ENCODE results near the gene ABCG2. TPM values are rescaled to one million over a fixed set of nuclear protein-coding genes. Genes with fewer than 3 reads are reported as not detected.

The ABCG2 gene
- total and polyA plus RNA-seq, 2 of the 4 experiments (the other 2 are of a cell fraction): 0.50 to 1.1 TPM

- Histone ChIP-seq H3K36me3 (ENCODE audit: control insufficient read depth, insufficient read depth, low read length) (no peaks in the 10 kb centered on the region), H3K27me3 (ENCODE audit: control insufficient read depth, insufficient read depth, low read length) (no peaks in the 10 kb centered on the region), H2BK15ac (ENCODE audit: low read depth, low read length) (peak overlapping the region; percentile 97; the same call in 2 of the 3 replicates), H3K9ac (ENCODE audit: low read depth, low read length) (no peak overlapping the region), H4K5ac (ENCODE audit: low read depth, low read length) (peak overlapping the region; percentile 26), H3K9me1 (ENCODE audit: insufficient read depth, low read length) (peaks cover 15% of the 10 kb centered on the region), H2AK5ac (ENCODE audit: low read depth, low read length) (peak overlapping the region; percentile 97), H3K27ac (ENCODE audit: insufficient read depth, low read length) (peak overlapping the region; percentile 35), H3K14ac (replicated peaks; ENCODE audit: low read depth, low read length) (peak overlapping the region; percentile 87), H2BK120ac (ENCODE audit: low read depth, low read length) (peak overlapping the region; percentile 98), H3K56ac (ENCODE audit: extremely low read depth, insufficient read depth, low read length) (peak overlapping the region; percentile 71; the same call in 1 of the 2 replicates), H3K79me1 (ENCODE audit: low read depth in 1 of 2, low read length in 2 of 2) (no peaks in the 10 kb centered on the region), H3K23ac (ENCODE audit: low read depth, low read length) (peak overlapping the region; percentile 48; the same call in 1 of the 2 replicates), H3K4me2 (ENCODE audit: low read depth, low read length) (no peak overlapping the region), H2AFZ (replicated peaks; ENCODE audit: low read length, poor library complexity) (peak overlapping the region; percentile 90), H4K20me1 (ENCODE audit: insufficient read depth, low read length) (no peaks in the 10 kb centered on the region), H3K18ac (ENCODE audit: low read depth, low read length) (peak overlapping the region; percentile 59), H3K4me1 (ENCODE audit: control insufficient read depth, insufficient read depth, low read length) (peaks cover 11% of the 10 kb centered on the region), H3K9me3 (ENCODE audit: control insufficient read depth, insufficient read depth, low read length) (no peaks in the 10 kb centered on the region), H4K91ac (ENCODE audit: insufficient read depth, low read depth, low read length) (peak overlapping the region; percentile 95), H4K8ac (ENCODE audit: low read depth in 2 of 2, low read length in 2 of 2) (peak overlapping the region; percentile 43 to 48; a peak in 3 of 4 replicates), H2BK20ac (ENCODE audit: low read depth, low read length) (peak overlapping the region; percentile 99), H3K4ac (ENCODE audit: low read depth, low read length) (peak overlapping the region; percentile 96), H2AK9ac (replicated peaks; ENCODE audit: low read depth, low read length, poor library complexity) (peak overlapping the region; percentile 73), H2BK5ac (ENCODE audit: low read depth, low read length, poor library complexity, severe bottlenecking) (peak overlapping the region; percentile 2), H3K4me3 (ENCODE audit: insufficient read depth, low read depth, low read length) (no peak overlapping the region)
- in situ Hi-C loops (cut with MboI; ENCODE audit: low sequenced_read_pairs) (no loop called here), dilution Hi-C loops (cut with HindIII; ENCODE audit: low sequenced_read_pairs, unreplicated experiment) (no loop called here), intact Hi-C loops (cut with micrococcal nuclease) (no loop called here)
- ATAC-seq (ENCODE audit: low read depth): peak; percentile 43
- CTCF ChIA-PET: no interaction called here
- TF ChIP-seq CHD1 (IDR thresholded peaks at IDR 0.05; ENCODE audit: low read depth, low read length): no peak
- TF ChIP-seq MXI1 (IDR thresholded peaks at IDR 0.05; ENCODE audit: borderline replicate concordance, low read depth, low read length): no peak
- TF ChIP-seq CEBPB (IDR thresholded peaks at IDR 0.05; ENCODE audit: low read depth, low read length): no peak
- TF ChIP-seq, protein P1, sequence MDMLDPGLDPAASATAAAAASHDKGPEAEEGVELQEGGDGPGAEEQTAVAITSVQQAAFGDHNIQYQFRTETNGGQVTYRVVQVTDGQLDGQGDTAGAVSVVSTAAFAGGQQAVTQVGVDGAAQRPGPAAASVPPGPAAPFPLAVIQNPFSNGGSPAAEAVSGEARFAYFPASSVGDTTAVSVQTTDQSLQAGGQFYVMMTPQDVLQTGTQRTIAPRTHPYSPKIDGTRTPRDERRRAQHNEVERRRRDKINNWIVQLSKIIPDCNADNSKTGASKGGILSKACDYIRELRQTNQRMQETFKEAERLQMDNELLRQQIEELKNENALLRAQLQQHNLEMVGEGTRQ (IDR thresholded peaks at IDR 0.05; ENCODE audit: low read depth, low read length): no peak
- TF ChIP-seq MAFK (IDR thresholded peaks at IDR 0.05; ENCODE audit: low read depth, low read length): no peak
- TF ChIP-seq CTCF (conservative IDR thresholded peaks at IDR 0.05; ENCODE audit: low read depth, low read length): no peak
- TF ChIP-seq RCOR1 (IDR thresholded peaks at IDR 0.05; ENCODE audit: insufficient replicate concordance, low read length): no peak
- TF ChIP-seq NFE2L2 (IDR thresholded peaks at IDR 0.05; ENCODE audit: low read depth, low read length): no peak
- TF ChIP-seq RFX5 (IDR thresholded peaks at IDR 0.05; ENCODE audit: low read depth, low read length): no peak
- no peak for TF ChIP-seq SMC3 (IDR thresholded peaks at IDR 0.05; ENCODE audit: low read depth, low read length)
- TF ChIP-seq RAD21 (IDR thresholded peaks at IDR 0.05; ENCODE audit: low read length): no peak
- no peak for TF ChIP-seq FOS (IDR thresholded peaks at IDR 0.05; ENCODE audit: low read depth, low read length)
- no peak for TF ChIP-seq MAZ (IDR thresholded peaks at IDR 0.05; ENCODE audit: borderline replicate concordance, low read depth, low read length)
- TF ChIP-seq, protein P2, sequence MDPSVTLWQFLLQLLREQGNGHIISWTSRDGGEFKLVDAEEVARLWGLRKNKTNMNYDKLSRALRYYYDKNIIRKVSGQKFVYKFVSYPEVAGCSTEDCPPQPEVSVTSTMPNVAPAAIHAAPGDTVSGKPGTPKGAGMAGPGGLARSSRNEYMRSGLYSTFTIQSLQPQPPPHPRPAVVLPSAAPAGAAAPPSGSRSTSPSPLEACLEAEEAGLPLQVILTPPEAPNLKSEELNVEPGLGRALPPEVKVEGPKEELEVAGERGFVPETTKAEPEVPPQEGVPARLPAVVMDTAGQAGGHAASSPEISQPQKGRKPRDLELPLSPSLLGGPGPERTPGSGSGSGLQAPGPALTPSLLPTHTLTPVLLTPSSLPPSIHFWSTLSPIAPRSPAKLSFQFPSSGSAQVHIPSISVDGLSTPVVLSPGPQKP (IDR thresholded peaks at IDR 0.05; ENCODE audit: borderline replicate concordance, low read depth, low read length): no peak
- TF ChIP-seq POLR2A (IDR thresholded peaks at IDR 0.05; ENCODE audit: low read depth, low read length): no peak
- no peak for DNase-seq
- WGBS, 2 experiments (ENCODE audit: extremely low coverage in 2 of 2, insufficient read length in 1 of 2): no CpG with 5 or more reads among the region's 2 CpGs
- POLR2A ChIA-PET (ENCODE audit: unreplicated experiment): no interaction called here
- no TSS peak for BruUV-seq (replicated peaks)
Observed at GRCh38 chr4:88178626-88179231, 20.3 kb upstream of the ABCG2 start.

All from IMR-90 (cell line).